ENCODE data around the gene ZNF500. TPM values are rescaled to one million over a fixed set of nuclear protein-coding genes. Genes with fewer than 3 reads are reported as not detected.

ZNF500 gene
- total and polyA plus RNA-seq, 2 donors (not counting 3 experiments of a cell fraction or from before 2014, with no cell fraction given): 8.6 to 13.5 TPM

DNA sequence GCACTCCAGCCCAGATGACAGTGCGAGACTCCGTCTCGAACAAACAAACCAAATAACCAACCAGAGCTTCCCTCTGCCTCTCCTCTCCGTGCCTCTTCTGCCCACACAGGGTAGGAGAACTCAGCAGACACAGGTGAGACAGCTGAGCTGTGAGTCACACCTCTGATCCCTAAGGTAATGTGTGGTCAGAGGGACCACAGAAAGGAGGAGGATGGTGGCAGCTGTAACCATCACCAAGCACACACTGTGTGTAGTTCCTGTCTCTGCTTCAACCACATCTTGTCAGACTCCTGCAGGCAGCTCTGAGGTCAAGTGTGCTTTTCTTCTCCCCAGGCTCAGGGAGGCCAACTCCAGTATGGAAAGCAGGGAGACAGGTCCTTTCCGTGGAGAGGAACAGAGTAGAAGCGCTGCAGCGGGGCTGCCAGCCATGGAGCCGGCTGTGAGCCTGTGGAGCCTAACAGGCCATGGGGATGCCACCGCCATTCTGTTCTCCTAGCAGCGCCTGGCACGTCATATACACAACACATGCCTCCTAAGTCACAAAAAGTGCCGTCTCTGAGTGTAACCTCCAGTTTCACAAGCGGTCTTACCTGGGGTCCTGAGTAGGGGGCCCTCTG, 66.5 kb downstream of the ZNF500 start:
- H3K9me1 ChIP-seq (replicated peaks; ENCODE audit: control insufficient read depth, extremely low read depth, insufficient read depth, low read length): no peaks in the 10 kb centered on the region
- H3K4me1 ChIP-seq (ENCODE audit: control insufficient read depth, extremely low read depth, insufficient read depth, low read length): no peaks in the 10 kb centered on the region
- no peak for TF ChIP-seq MYC (IDR thresholded peaks at IDR 0.05; ENCODE audit: low read depth, low read length)
- no peaks in the 10 kb centered on the region for H3K27me3 ChIP-seq (ENCODE audit: control insufficient read depth in 2 of 2, insufficient read depth in 2 of 2, low read length in 2 of 2)
- DNase-seq (ENCODE audit: low read depth, low spot score): no peak
- POLR2A ChIA-PET: no interaction called here
- H3K27ac ChIP-seq (ENCODE audit: insufficient read depth, low read depth, low read length): no peak overlapping the region
- H3K36me3 ChIP-seq (ENCODE audit: control insufficient read depth in 2 of 2, extremely low read depth in 1 of 2, insufficient read depth in 2 of 2, low read length in 2 of 2): peaks cover 3 to 39% of the 10 kb centered on the region in 2 experiments
- no peak for FAIRE-seq
- H3K9me3 ChIP-seq (replicated peaks; ENCODE audit: control insufficient read depth, insufficient read depth, low read length): no peaks in the 10 kb centered on the region
- no peaks in the 10 kb centered on the region for H3K79me2 ChIP-seq (ENCODE audit: control insufficient read depth, insufficient read depth, low read length)
- no peak overlapping the region for H3K4me3 ChIP-seq (replicated peaks in 1 of 3; ENCODE audit: insufficient read depth in 1 of 3, low read depth in 1 of 3, low read length in 3 of 3)
- CTCF ChIA-PET: interaction anchor here (1.4 kb wide), 1 partner anchor 51 kb away, joined by 3 read pairs; no protein-coding TSS in a partner anchor
- H2AFZ ChIP-seq (ENCODE audit: low read depth, low read length): no peak overlapping the region
- intact Hi-C loops (cut with micrococcal nuclease): no loop called here
- no TSS peak for BruUV-seq (replicated peaks)
- dilution Hi-C loops (cut with MboI; ENCODE audit: extremely low pct_ligation_motif_present, low sequenced_read_pairs): no loop called here
- no peak overlapping the region for H3K9ac ChIP-seq (replicated peaks; ENCODE audit: extremely low read depth, insufficient read depth, low read length)
- H3K4me2 ChIP-seq (ENCODE audit: insufficient read depth, low read length): no peak overlapping the region
- H4K20me1 ChIP-seq (replicated peaks; ENCODE audit: control insufficient read depth, extremely low read depth, insufficient read depth, low read length): no peaks in the 10 kb centered on the region

DNA sequence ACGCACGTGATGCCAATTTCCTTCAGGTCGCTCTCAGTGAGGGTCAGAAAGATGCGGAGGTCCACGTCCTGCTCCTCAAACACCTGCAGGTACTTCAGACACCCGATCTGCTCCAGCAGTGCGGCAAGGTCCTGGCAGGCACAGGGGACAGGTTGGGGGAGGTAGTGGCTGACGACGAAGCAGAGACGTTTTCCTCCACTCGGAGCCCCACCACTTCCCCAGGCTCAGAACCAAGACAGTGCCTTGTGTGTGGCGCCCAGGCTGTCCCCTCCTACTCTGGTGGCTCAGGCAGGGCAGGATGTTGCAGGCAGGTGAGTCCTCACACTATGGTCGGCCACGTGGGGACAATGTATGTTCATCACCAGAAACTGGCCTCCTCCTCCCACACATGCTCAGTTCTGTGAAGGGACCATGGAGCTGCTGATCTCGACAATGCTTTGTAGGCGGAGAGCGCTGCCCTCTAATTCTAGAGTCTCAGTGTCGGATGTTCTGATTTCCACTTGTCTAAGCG, 67.9 kb downstream of the ZNF500 start:
- dilution Hi-C loops (cut with MboI; ENCODE audit: extremely low pct_ligation_motif_present, low sequenced_read_pairs): no loop called here
- POLR2A ChIA-PET: no interaction called here
- CTCF ChIA-PET: no interaction called here

More for the DNA sequence above, 67.9 kb downstream of the ZNF500 start:
- H3K36me3 ChIP-seq (ENCODE audit: control insufficient read depth in 2 of 2, extremely low read depth in 1 of 2, insufficient read depth in 2 of 2, low read length in 2 of 2): peaks cover 3 to 39% of the 10 kb centered on the region in 2 experiments
- DNase-seq (ENCODE audit: low read depth, low spot score) (no peak), FAIRE-seq (no peak)
- H3K4me1 ChIP-seq (ENCODE audit: control insufficient read depth, extremely low read depth, insufficient read depth, low read length): no peaks in the 10 kb centered on the region
- H4K20me1 ChIP-seq (replicated peaks; ENCODE audit: control insufficient read depth, extremely low read depth, insufficient read depth, low read length): no peaks in the 10 kb centered on the region
- intact Hi-C loops (cut with micrococcal nuclease): no loop called here
- TF ChIP-seq, protein P1, sequence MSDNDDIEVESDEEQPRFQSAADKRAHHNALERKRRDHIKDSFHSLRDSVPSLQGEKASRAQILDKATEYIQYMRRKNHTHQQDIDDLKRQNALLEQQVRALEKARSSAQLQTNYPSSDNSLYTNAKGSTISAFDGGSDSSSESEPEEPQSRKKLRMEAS (IDR thresholded peaks at IDR 0.05; ENCODE audit: insufficient read depth, insufficient read length): no peak
- TF ChIP-seq, protein P2, sequence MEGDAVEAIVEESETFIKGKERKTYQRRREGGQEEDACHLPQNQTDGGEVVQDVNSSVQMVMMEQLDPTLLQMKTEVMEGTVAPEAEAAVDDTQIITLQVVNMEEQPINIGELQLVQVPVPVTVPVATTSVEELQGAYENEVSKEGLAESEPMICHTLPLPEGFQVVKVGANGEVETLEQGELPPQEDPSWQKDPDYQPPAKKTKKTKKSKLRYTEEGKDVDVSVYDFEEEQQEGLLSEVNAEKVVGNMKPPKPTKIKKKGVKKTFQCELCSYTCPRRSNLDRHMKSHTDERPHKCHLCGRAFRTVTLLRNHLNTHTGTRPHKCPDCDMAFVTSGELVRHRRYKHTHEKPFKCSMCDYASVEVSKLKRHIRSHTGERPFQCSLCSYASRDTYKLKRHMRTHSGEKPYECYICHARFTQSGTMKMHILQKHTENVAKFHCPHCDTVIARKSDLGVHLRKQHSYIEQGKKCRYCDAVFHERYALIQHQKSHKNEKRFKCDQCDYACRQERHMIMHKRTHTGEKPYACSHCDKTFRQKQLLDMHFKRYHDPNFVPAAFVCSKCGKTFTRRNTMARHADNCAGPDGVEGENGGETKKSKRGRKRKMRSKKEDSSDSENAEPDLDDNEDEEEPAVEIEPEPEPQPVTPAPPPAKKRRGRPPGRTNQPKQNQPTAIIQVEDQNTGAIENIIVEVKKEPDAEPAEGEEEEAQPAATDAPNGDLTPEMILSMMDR (IDR thresholded peaks at IDR 0.05; ENCODE audit: extremely low read depth in 1 of 2, insufficient read depth in 1 of 2, low read depth in 1 of 2, low read length in 2 of 2): no peak
- TF ChIP-seq GATA2 (IDR thresholded peaks at IDR 0.05; ENCODE audit: insufficient read depth, insufficient read length, low read depth, low read length): no peak
- TF ChIP-seq JUN (IDR thresholded peaks at IDR 0.05; ENCODE audit: borderline replicate concordance, insufficient read depth, insufficient read length, low read depth): no peak
- no peak for TF ChIP-seq FOS (IDR thresholded peaks at IDR 0.05; ENCODE audit: borderline replicate concordance, insufficient read depth, low read length)
- no peak for TF ChIP-seq POLR2A (IDR thresholded peaks at IDR 0.05; ENCODE audit: low read depth, low read length)
- no peak for TF ChIP-seq MYC (IDR thresholded peaks at IDR 0.05; ENCODE audit: low read depth, low read length)
- no peak for TF ChIP-seq EZH2 (IDR thresholded peaks at IDR 0.05; ENCODE audit: borderline replicate concordance, low read depth, low read length, severe bottlenecking)
- no peak for TF ChIP-seq POLR2AphosphoS5 (IDR thresholded peaks at IDR 0.05; ENCODE audit: insufficient read depth, low read depth, low read length)
- no peak overlapping the region for H3K4me2 ChIP-seq (ENCODE audit: insufficient read depth, low read length)
- H3K9me1 ChIP-seq (replicated peaks; ENCODE audit: control insufficient read depth, extremely low read depth, insufficient read depth, low read length): no peaks in the 10 kb centered on the region
- no peak overlapping the region for H3K9ac ChIP-seq (replicated peaks; ENCODE audit: extremely low read depth, insufficient read depth, low read length)
- no peaks in the 10 kb centered on the region for H3K9me3 ChIP-seq (replicated peaks; ENCODE audit: control insufficient read depth, insufficient read depth, low read length)
- BruUV-seq (replicated peaks): no TSS peak
- no peaks in the 10 kb centered on the region for H3K79me2 ChIP-seq (ENCODE audit: control insufficient read depth, insufficient read depth, low read length)
- H3K27ac ChIP-seq (ENCODE audit: insufficient read depth, low read depth, low read length): no peak overlapping the region
- no peaks in the 10 kb centered on the region for H3K27me3 ChIP-seq (ENCODE audit: control insufficient read depth in 2 of 2, insufficient read depth in 2 of 2, low read length in 2 of 2)
- no peak overlapping the region for H2AFZ ChIP-seq (ENCODE audit: low read depth, low read length)
- no peak overlapping the region for H3K4me3 ChIP-seq (replicated peaks in 1 of 3; ENCODE audit: insufficient read depth in 1 of 3, low read depth in 1 of 3, low read length in 3 of 3)
